HG02870 (cell line): ENCODE results near the gene LENG1.

Experiments
- ATAC-seq: cut with Tn5 transposase; IDR thresholded peaks from one replicate; pipeline ENCODE4 v1.9.1; 2021; ENCODE audit warnings: mild to moderate bottlenecking, moderate library complexity; ENCODE audit not compliant: unreplicated experiment

Gene LENG1

GRCh38 chr19:54165222-54165621, 5.7 kb upstream of the LENG1 start:
- no peak for ATAC-seq

DNA sequence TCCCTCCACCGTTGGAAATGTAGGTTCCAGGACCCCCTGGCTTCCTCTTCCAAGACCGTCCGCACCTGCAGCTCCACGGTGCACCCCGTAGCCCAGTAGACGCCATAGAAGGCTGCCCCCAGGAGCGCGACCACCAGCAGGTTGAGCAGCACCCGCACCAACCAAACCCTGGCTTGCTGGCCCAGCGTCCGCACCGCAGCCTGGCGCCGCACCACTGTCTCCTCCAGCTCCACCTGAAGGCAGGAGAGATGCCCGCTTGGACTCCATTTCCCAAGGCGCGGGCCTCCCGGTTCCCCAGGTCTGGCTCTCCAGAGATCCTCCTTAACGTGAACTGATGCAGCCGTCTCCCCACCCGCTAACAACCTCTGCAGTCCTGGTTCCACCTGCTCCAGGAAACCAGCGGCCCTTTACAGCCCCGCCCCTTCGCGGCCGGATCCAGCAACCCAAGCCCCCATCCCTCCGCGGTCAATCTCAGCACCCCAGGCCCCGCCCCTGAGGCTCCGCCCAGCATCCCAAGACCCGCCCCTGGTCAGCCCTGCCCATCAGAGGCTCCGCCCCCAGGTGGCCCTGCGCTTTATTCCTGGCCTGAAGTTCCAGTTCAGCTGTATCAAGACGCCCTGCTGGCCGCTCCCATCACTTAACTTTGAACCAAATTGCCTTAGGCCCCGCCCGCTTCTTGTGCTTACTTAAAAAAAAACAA, 5.0 kb upstream of the LENG1 start:
- no peak for ATAC-seq

GRCh38 chr19:54162884-54163283, 3.4 kb upstream of the LENG1 start:
- no peak for ATAC-seq

GRCh38 chr19:54162241-54162805, 2.8 kb upstream of the LENG1 start:
- ATAC-seq = no peak

DNA sequence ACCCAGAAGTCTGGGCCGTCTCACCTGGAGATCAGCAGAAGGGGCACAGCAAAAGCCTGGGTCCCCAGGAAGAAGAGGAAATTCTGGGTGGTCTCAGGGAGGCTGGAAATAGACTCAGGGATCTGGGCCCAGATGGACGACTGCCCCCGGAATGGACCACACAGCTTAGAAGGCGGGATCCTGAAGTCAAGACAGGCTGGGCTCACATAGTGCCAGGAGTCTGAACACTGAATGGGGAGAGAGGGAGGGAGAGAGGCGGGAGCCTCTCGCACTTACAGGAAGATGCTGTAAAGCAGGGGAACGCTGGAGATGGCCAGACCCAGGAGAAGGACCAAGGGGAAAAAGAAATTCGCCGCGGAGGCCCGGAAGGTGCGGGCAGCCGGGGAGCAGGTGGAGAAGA, 1.3 kb upstream of the LENG1 start:
- ATAC-seq = no peak

DNA sequence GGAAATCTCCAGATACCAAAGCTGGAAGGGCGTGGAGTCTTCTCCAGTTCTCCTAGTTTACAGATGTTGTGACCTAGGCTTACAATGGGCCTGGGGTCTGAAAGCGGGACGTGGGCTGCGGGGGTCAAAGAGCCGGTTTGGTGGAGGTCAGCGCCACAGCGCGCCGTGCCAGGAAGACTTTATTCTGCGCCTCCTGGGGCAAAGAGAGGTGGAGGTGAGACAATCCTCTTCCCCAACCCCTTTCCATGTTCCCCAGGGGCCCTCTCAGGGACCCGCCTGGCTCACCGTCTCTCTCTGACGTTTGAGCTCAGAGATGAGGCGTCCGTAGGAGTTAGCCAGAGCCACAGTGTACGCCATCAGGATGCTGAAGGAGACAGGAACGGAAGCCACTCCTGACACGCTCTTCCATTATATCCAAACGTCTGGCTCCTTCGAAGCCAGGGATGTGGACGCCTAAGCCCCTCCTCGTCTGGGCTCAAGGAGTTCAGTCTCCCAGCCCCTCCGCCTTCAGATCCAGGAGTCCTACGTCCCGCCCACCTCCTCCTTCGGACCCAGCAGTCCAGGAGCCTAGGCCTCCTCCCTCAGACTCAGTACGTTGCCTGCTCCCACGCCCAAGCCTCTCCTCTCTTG, 776 bp upstream of the LENG1 start:
- ATAC-seq = no peak

DNA sequence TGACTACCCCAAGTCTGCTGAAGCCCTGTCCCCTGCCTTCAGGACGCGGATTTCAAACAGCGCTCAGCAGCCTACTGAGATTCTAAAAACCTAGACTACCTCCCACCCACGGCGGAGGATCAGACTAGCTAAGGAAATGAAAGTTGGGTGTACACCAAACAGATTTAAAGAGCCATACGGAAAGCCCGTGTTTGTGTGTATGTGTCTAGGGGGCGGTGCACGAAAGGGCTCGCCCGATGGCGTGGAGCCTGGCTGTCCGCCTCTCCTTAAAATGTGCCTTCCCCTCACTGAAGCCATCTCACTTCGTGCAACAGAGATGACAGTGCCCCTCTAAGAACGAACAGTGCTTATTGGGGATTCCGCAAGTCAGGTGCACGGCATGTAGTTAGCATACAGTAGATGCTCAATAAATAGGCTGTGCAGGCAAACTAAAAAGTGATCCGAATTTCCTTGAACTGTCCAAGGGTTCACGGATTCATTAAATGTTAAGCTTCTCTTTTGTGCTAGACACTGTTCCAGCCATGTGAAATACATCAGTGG, 639 bp downstream of the LENG1 start:
- no peak for ATAC-seq

GRCh38 chr19:54156953-54157352, 2.6 kb downstream of the LENG1 start:
- no peak for ATAC-seq

- no peak for ATAC-seq
Observed at GRCh38 chr19:54156490-54156889, 3.0 kb downstream of the LENG1 start.

DNA sequence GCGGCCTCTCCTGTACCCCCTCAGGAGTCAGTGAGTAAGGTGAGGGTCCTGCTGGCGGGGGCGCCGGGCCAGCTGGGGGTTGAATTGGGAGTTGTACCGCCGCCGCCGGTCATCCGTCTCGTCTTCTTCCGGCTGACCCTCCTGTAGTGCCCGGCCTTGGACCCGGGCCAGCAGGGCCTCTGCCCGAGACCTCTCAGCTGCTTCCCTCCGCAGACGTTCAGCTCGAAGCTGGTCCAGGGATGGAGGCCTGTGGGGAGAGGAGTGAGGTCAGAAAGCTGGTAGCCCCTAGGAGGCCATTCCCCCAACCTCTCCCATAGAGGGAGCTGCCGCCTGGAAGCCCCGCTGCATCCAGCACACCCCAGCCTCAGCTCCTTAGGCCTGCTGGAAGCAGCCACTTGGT, 3.8 kb downstream of the LENG1 start:
- no peak for ATAC-seq

GRCh38 chr19:54154603-54155345, 4.7 kb downstream of the LENG1 start:
- ATAC-seq = no peak

DNA sequence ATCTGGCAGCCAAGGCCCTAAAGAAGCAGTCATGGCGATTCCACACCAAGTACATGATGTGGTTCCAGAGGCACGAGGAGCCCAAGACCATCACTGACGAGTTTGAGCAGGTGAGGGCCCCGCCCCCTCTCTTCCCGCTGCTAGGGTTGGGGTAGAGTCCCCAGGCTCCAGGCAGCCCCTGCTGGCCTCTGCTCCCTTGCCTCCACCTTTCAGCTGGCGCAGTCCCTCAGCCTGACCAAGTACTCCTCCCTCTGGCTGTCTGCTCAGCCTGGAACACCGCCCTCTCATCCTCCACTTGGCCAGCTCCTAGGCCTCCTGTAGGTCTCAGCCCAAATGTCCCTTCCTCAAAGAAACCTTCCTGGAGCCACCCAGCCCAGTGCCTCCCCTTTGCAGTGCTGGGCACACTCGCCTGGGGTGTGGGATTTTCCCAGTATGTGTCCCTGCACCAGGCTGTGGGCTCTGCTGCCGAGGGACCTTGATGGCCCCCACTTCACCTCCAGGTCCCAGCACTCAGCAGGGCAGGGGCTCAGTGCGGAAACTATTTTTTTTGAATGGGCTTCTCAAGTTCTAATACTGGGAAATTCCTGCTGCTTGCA, 5.7 kb downstream of the LENG1 start:
- ATAC-seq = no peak

DNA sequence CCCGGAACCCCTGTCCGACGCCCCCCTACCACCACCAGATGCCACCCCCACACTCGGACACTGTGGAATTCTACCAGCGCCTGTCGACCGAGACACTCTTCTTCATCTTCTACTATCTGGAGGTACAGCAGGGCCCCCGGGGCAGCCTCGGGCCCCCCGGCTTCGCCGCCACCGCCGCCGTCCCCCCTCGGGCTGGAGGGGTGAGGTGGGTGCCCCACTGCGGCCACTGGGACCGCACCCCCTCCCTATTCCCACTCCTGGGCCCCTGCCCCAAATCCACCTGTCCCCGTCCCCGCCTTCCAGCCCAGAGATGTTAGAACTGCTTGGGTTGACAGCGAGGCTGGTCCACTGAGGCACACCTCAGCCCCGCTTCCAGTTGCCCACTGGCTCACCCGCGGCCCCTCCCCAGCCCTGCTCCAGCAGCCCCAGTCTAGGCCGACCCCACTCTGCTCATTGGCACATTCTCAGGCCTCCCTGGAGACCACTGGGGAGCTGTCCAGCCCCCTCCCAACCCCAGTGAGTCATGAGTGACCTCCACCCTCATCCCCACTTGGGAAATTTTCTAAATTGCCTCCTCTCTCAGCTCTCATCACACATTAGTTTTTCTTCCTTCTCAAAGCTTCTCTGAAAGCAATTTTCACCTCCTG, 6.5 kb downstream of the LENG1 start:
- ATAC-seq = no peak

DNA sequence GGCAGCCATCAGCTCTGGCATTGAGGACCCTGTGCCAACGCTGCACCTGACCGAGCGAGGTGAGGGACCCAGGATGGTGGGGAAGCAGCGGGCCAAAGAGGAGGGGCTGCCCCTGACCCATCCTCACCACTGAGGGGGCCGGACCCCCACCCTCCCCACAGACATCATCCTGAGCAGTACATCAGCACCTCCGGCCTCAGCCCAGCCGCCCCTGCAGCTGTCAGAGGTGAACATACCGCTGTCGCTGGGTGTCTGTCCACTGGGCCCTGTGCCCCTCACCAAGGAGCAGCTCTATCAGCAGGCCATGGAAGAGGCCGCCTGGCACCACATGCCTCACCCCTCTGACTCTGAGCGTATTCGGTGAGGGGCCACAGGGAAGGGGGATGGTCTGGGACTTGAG, 7.3 kb downstream of the LENG1 start:
- no peak for ATAC-seq

- ATAC-seq = no peak
Observed at GRCh38 chr19:54151362-54152035, 8.0 kb downstream of the LENG1 start.

DNA sequence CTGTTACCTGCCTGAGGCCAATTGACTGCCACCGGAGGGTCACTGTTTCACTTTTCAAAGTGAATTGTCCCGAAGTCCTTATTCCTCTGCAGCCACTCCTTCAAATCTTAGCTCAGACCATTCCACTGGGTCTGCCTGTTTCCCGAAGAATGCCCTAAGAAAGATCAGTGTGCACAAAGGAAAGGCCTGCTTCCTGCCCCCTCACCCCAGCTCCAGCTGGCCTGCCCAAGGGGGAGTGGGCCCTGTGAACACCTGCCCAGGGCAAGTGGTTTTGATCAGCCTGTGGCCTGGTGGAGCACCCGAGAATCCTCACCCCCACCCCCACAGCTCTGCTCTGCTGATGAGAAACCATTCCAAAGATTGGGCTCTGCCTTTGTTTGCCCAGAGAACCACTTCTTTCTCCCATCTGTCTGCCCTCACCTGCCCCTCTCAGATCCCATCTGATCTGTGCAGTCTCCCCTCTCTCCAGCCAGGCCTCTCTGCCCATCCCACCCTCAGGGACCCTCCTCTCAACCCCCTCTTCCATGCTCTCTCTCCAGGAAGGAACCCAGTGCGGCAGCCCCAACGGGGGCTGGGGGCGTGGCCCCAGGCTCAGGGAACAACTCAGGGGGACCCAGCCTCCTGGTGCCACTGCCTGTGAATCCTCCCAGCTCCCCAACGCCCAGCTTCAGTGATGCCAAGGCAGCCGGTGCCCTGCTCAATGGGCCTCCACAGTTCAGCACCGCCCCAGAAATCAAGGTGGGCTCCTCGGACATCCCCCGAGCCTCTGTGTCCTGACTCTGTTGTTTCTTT, 10.3 kb downstream of the LENG1 start:
- ATAC-seq = no peak

GRCh38 chr19:54148158-54148557, 11.4 kb downstream of the LENG1 start:
- ATAC-seq = no peak

DNA sequence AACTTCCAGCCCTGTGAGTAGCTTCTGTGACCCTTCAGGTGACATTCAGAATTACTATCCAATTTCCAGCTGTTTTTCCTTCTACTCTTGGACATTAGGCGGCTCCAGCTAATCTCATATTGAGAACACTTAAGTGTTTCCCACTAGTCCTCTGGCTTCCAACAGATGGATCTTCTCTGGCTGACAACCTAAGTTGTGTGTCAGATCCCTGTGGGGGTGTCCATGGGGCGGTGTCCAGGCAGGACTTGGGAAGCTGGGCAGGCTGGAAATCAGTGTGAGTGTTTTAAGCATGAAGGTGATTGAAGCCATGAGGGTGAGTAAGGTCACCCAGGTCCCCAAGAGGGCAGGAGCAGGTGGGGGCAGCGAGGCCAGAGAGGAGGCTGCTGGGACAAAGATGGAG, 11.8 kb downstream of the LENG1 start:
- no peak for ATAC-seq

GRCh38 chr19:54145541-54146158, 13.9 kb downstream of the LENG1 start:
- no peak for ATAC-seq
